ENCODE results near the gene KCNS3.

DNA sequence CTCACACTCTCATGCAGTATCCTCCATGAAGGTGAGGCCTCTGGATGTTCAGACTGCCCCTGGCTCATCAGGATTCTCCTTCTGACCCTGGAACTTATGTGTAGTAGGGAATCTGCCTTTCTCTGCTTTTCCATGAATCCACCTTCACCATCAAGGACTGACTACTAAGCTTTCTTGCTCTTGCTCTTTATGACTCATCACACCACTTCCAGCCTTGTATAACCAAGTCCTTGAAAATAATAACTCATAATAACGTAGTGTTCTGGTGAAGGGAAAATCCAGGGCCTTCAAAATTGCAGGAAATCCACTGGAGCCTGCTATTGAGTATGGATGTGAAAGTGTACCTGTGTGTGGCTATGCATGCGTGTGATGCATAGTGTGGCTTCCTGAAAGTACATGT lies 11.3 kb upstream of the KCNS3 start:
- TF ChIP-seq, protein P1, sequence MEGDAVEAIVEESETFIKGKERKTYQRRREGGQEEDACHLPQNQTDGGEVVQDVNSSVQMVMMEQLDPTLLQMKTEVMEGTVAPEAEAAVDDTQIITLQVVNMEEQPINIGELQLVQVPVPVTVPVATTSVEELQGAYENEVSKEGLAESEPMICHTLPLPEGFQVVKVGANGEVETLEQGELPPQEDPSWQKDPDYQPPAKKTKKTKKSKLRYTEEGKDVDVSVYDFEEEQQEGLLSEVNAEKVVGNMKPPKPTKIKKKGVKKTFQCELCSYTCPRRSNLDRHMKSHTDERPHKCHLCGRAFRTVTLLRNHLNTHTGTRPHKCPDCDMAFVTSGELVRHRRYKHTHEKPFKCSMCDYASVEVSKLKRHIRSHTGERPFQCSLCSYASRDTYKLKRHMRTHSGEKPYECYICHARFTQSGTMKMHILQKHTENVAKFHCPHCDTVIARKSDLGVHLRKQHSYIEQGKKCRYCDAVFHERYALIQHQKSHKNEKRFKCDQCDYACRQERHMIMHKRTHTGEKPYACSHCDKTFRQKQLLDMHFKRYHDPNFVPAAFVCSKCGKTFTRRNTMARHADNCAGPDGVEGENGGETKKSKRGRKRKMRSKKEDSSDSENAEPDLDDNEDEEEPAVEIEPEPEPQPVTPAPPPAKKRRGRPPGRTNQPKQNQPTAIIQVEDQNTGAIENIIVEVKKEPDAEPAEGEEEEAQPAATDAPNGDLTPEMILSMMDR (IDR thresholded peaks at IDR 0.05): no peak
- TF ChIP-seq POLR2A (IDR thresholded peaks at IDR 0.05; ENCODE audit: low read depth) (no peak), EP300 (IDR thresholded peaks at IDR 0.05) (no peak)
